Transverse colon (tissue), 4 donors: ENCODE data around the gene KRTAP5-5.

ENCODE experiments used
- CTCF ChIP-seq, 5 experiments: fragments of 200-600 bp in 3 of 5; fragments of 450-650 bp in 2 of 5; sonication (generic) in 3 of 5; IDR thresholded peaks; 1 replicate in 2 of 5; 2 replicates in 3 of 5; pipeline ENCODE4 v1.5.1; 2016 to 2017; ENCODE audit warnings: antibody characterized with exemption in 5 of 5, inconsistent platforms in 3 of 5, mild to moderate bottlenecking in 2 of 5, moderate library complexity in 1 of 5
- POLR2A ChIP-seq: fragments of 450-650 bp; IDR thresholded peaks from one replicate; pipeline ENCODE4 v1.6.1; 2016; ENCODE audit warnings: antibody characterized with exemption, mild to moderate bottlenecking, moderate library complexity
- POLR2AphosphoS5 ChIP-seq, 3 donors: sonication (generic); formaldehyde crosslinking; IDR thresholded peaks; one replicate each; pipeline ENCODE4 v1.6.1; 2016; ENCODE audit warnings: antibody characterized with exemption in 3 of 3

- TF ChIP-seq CTCF (IDR thresholded peaks at IDR 0.05) (no peak), POLR2A (no peak), POLR2AphosphoS5 (IDR thresholded peaks at IDR 0.05) (no peak)
Measured at GRCh38 chr11:1673446-1674172, 44.0 kb downstream of the KRTAP5-5 start.
